CD4-positive, CD25-positive, alpha-beta regulatory T cell (primary cell): ENCODE data around the gene PNPLA5. TPM values are rescaled to one million over a fixed set of nuclear protein-coding genes. Genes with fewer than 3 reads are reported as not detected.

ENCODE experiments used
- ATAC-seq, 2 donors: fragments of 150-1000 bp; cut with Tn5 transposase; one replicate each; pipeline ENCODE4 v1.10.0; 2021; ENCODE audit warnings: low read depth in 2 of 2, moderate number of reproducible peaks in 2 of 2, moderate library complexity in 1 of 2
- DNase-seq, 3 donors: peaks; one replicate each; pipeline versions ENCODE4 v3.0.0 to v3.0.0-alpha.2; 2012 to 2022; ENCODE audit warnings: mixed read lengths in 1 of 3
- H3K27ac ChIP-seq: one replicate; pipeline ENCODE4 v1.7.0; 2013; ENCODE audit warnings: mild to moderate bottlenecking, low read length; ENCODE audit not compliant: insufficient read depth, poor library complexity, severe bottlenecking
- H3K27me3 ChIP-seq: one replicate; pipeline ENCODE4 v1.7.0; 2013; ENCODE audit warnings: low read length; ENCODE audit not compliant: control insufficient read depth, insufficient read depth
- H3K36me3 ChIP-seq: one replicate; pipeline ENCODE4 v1.7.0; 2013; ENCODE audit warnings: mild to moderate bottlenecking, low read length, moderate library complexity; ENCODE audit not compliant: control insufficient read depth, insufficient read depth
- H3K4me1 ChIP-seq: 2 replicates; pipeline ENCODE4 v1.7.0; 2013; ENCODE audit warnings: mild to moderate bottlenecking, low read length; ENCODE audit not compliant: insufficient read depth, control insufficient read depth, poor library complexity, severe bottlenecking
- H3K4me3 ChIP-seq: one replicate; pipeline ENCODE4 v1.7.0; 2013; ENCODE audit warnings: low read depth, mild to moderate bottlenecking, low read length, moderate library complexity
- H3K9me3 ChIP-seq, 2 experiments: 1 replicate in 1 of 2; 2 replicates in 1 of 2; pipeline ENCODE4 v1.7.0; 2013; ENCODE audit warnings: low read length in 2 of 2, mild to moderate bottlenecking in 1 of 2, moderate library complexity in 1 of 2; ENCODE audit not compliant: control insufficient read depth in 2 of 2
- H3K27ac Mint-ChIP-seq, 3 donors: one replicate each; pipeline ENCODE4 v1.8.0; 2020 to 2022; ENCODE audit warnings: mild to moderate bottlenecking in 3 of 3, mixed read lengths in 3 of 3, moderate library complexity in 2 of 3
- H3K27me3 Mint-ChIP-seq: one replicate; pipeline ENCODE4 v1.8.0; 2022; ENCODE audit warnings: mild to moderate bottlenecking, mixed read lengths
- H3K36me3 Mint-ChIP-seq: one replicate; pipeline ENCODE4 v1.8.0; 2020; ENCODE audit warnings: mixed read lengths
- H3K4me1 Mint-ChIP-seq, 4 donors: one replicate each; pipeline ENCODE4 v1.8.0; 2020 to 2022; ENCODE audit warnings: mixed read lengths in 4 of 4, mild to moderate bottlenecking in 1 of 4
- H3K4me3 Mint-ChIP-seq, 4 donors: one replicate each; pipeline ENCODE4 v1.8.0; 2020 to 2022; ENCODE audit warnings: mild to moderate bottlenecking in 4 of 4, mixed read lengths in 4 of 4, moderate library complexity in 3 of 4
- H3K9me3 Mint-ChIP-seq, 7 donors: one replicate each; pipeline ENCODE4 v1.8.0; 2020 to 2022; ENCODE audit warnings: mixed read lengths in 7 of 7, mild to moderate bottlenecking in 3 of 7, moderate library complexity in 2 of 7
- polyA plus RNA-seq, 4 donors: library from polyadenylated mRNA; unstranded; fragments of 300-500 nt; fragmentation: Illumina TruSeq; gene quantifications; one replicate each; pipeline ENCODE4 v1.2.3, GENCODE V29; 2021
- total RNA-seq: library from RNA; stranded (reverse); gene quantifications from one replicate; pipeline ENCODE4 v1.2.3, GENCODE V29; 2022

The PNPLA5 gene
- total and polyA plus RNA-seq, 5 donors from 2014 or later = not detected

DNA sequence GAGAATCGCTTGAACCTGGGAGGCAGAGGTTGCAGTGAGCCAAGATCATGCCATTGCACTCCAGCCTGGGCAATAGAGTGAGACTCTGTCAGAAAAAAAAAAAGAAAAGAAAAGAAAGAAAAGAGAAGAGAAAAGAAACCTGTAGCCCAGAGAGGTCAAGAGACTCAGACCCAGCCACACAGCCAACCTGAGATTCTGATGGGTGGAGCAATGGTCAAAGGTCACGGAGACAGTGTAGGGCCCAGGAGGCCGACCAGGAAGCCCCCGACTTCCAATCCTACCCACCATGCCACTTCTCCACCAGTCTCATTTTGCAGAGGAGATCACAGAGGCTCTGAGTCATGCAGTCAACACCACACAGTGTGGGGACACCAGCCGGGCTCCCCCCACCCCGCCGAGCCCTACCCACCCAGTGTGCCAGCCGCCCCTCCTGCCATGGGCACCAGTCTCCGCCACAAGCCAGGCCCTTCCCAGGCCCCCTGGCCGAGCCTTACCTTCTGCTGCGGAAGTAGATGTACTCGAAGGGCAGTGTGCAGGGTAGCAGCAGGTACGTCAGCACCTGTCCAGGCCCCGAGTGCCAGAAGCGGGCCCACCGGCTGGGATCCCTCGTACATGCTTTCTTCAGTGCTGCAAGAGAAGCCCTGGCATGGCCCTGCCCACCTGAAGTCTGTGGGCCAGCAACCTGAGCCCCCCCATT lies 7.9 kb downstream of the PNPLA5 start:
- H3K27me3 ChIP-seq = no peaks in the 10 kb centered on the region
- DNase-seq = no peak
- ATAC-seq = no peak

DNA sequence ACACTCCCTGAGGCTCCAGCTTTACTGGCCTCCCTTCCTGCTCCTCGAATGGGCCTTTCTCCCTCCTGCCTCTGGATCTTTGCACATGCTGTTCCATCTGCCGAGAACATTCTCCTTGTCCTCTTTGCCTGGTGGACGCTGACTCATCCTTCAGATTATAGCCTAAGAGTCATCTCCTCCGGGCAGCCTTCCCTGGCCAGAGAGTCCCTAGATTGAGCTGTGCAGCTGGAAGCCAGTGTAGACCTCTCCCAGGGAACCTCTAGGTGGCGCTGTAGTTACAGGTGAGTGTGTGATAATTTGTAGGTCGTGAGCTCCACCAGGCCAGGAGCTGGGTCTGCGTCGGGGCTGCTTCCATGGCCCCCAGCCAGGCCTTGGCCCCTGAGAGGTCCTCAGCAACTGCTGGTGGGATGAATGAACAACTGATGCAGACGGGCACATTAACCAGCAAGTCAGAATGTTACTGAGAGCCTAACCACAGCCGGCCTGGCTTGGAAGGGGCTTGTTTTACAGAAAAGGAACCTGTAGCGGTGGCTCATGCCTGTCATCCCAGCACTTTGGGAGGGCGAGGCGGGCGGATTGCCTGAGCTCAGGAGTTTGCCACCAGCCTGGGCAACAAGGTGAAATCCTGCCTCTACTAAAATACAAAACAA lies 8.7 kb downstream of the PNPLA5 start:
- no peaks in the 10 kb centered on the region for H3K36me3 Mint-ChIP-seq
- peak overlapping the region in 1 of 3 donors; percentile 82 for H3K27ac Mint-ChIP-seq
- H3K27me3 ChIP-seq = no peaks in the 10 kb centered on the region
- no peaks in the 10 kb centered on the region for H3K4me1 ChIP-seq
- ATAC-seq (no peak), DNase-seq (peak in 2 of 3 donors; percentile 28 to 63)
- H3K27ac ChIP-seq = no peak overlapping the region
- no peaks in the 10 kb centered on the region for H3K36me3 ChIP-seq
- peaks cover 0 to 5% (median 1%) of the 10 kb centered on the region in 4 donors for H3K4me1 Mint-ChIP-seq
- H3K27me3 Mint-ChIP-seq = peaks cover 18% of the 10 kb centered on the region
- H3K9me3 Mint-ChIP-seq = peaks cover 0 to 2% (median 0%) of the 10 kb centered on the region in 7 donors
- no peaks in the 10 kb centered on the region for H3K9me3 ChIP-seq
- H3K4me3 Mint-ChIP-seq = no peak overlapping the region
- no peak overlapping the region for H3K4me3 ChIP-seq

More for the DNA sequence above, 7.9 kb downstream of the PNPLA5 start:
- Mint-ChIP-seq H3K36me3 (no peaks in the 10 kb centered on the region), H3K4me1 (peaks cover 0 to 5% (median 1%) of the 10 kb centered on the region in 4 donors), H3K9me3 (peaks cover 0 to 2% (median 0%) of the 10 kb centered on the region in 7 donors), H3K4me3 (no peak overlapping the region), H3K27ac (no peak overlapping the region), H3K27me3 (peaks cover 18% of the 10 kb centered on the region)
- no peak overlapping the region for H3K27ac ChIP-seq
- no peaks in the 10 kb centered on the region for H3K36me3 ChIP-seq
- no peaks in the 10 kb centered on the region for H3K4me1 ChIP-seq
- no peak overlapping the region for H3K4me3 ChIP-seq
- no peaks in the 10 kb centered on the region for H3K9me3 ChIP-seq

- Mint-ChIP-seq H3K27ac (no peak overlapping the region), H3K9me3 (peaks cover 0 to 2% (median 0%) of the 10 kb centered on the region in 7 donors), H3K36me3 (no peaks in the 10 kb centered on the region), H3K27me3 (peaks cover 17% of the 10 kb centered on the region), H3K4me3 (no peak overlapping the region), H3K4me1 (peaks cover 0 to 5% (median 1%) of the 10 kb centered on the region in 4 donors)
- H3K4me3 ChIP-seq = no peak overlapping the region
- H3K4me1 ChIP-seq = no peaks in the 10 kb centered on the region
- no peaks in the 10 kb centered on the region for H3K9me3 ChIP-seq
- H3K27ac ChIP-seq = no peak overlapping the region
- ATAC-seq (no peak), DNase-seq (no peak)
- H3K36me3 ChIP-seq = no peaks in the 10 kb centered on the region
- no peaks in the 10 kb centered on the region for H3K27me3 ChIP-seq
Measured at GRCh38 chr22:43882122-43882767, 9.6 kb downstream of the PNPLA5 start.

DNA sequence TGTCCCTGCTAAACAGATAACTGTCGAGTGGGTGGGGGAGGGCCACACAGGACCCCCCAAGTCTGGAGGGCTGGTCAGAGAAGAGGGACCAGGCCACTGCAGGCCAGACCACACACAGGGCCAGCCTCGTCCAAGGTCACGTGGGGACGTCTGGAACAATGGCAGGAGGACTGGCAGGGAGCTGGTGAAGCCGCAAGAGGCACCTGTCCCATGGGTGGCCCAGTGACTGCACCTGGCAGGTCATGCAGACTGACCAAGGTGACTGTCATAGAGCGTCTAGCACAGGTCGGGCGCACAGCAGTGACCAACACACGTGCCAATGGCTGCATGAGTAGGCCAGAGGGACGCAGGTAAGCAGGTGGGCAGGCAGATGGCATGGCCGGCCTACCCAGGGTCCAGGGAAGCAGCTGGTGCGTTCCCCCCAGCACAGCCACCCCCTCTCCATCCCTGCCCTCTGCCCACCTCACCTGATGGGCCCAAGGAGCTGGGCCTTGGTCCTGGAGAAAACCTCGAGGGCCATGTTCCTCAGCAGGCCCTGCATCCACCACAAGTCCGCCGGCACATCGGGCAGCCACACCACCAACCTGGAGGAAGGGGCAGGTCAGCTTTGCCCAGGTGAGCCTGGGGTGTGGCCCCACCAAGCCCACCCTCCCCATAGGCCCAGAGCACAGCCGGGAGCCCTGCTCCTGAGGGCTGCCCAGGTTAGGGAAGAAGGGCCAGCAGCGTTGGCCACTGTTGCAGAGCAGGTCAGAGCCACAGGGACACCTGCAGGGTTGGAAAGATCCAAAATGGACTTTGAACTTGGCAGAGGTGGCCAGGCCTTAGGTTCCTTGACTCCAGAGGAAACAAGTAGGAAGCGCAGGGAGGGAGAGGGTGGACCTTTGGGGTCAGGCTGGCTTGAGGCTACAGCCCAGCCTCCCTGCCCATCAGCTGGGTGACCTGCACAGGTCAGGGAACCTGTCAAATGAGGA lies 10.4 kb downstream of the PNPLA5 start:
- Mint-ChIP-seq H3K9me3 (peaks cover 0 to 2% (median 0%) of the 10 kb centered on the region in 7 donors), H3K4me3 (no peak overlapping the region), H3K27me3 (peaks cover 19% of the 10 kb centered on the region), H3K27ac (no peak overlapping the region), H3K4me1 (peaks cover 0 to 5% (median 1%) of the 10 kb centered on the region in 4 donors), H3K36me3 (no peaks in the 10 kb centered on the region)
- Histone ChIP-seq H3K4me3 (no peak overlapping the region), H3K27me3 (no peaks in the 10 kb centered on the region), H3K36me3 (no peaks in the 10 kb centered on the region), H3K9me3 (no peaks in the 10 kb centered on the region), H3K4me1 (no peaks in the 10 kb centered on the region), H3K27ac (no peak overlapping the region)
- DNase-seq (no peak), ATAC-seq (no peak)

- DNase-seq = no peak
- Mint-ChIP-seq H3K36me3 (no peaks in the 10 kb centered on the region), H3K27ac (no peak overlapping the region), H3K4me3 (no peak overlapping the region), H3K4me1 (peaks cover 0 to 5% (median 1%) of the 10 kb centered on the region in 4 donors), H3K9me3 (peaks cover 0 to 2% (median 0%) of the 10 kb centered on the region in 7 donors), H3K27me3 (peaks cover 20% of the 10 kb centered on the region)
- Histone ChIP-seq H3K27ac (no peak overlapping the region), H3K36me3 (no peaks in the 10 kb centered on the region), H3K4me1 (no peaks in the 10 kb centered on the region), H3K27me3 (no peaks in the 10 kb centered on the region), H3K4me3 (no peak overlapping the region), H3K9me3 (no peaks in the 10 kb centered on the region)
- ATAC-seq = no peak
Measured at GRCh38 chr22:43880541-43880991, 11.2 kb downstream of the PNPLA5 start.

DNA sequence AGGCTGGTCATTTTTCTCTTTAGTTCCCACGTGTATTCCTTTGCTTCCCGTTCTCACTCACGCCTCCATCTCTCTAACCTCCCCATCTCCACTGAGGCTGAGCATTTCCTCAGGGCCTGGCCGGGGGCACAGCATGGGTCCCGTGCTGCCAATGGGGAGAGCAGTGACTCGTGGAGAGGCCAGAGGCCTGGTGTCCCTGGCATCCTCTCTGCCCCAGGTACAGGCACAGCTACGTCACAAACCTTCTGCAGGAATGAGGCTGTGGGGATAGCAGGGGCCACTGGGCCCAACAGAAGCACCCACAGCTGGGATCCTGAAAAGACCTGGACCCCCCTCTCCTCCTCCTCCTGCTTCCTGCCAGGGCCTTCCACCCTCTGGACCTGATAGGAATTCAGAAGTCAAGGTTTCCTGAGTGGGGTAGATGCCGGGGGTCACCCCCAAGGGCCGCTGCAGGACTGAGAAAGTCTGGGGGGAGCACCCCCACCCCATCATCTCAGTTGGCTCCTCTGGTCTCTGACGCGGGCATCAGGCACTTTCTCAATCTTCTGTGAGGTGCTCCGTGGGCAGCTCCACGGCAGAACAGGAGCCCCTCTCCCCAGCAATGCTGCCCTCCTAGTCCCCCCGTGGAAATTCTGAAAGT lies 11.8 kb downstream of the PNPLA5 start:
- Mint-ChIP-seq H3K27me3 (peaks cover 20% of the 10 kb centered on the region), H3K4me3 (no peak overlapping the region)
- DNase-seq = no peak

More for the DNA sequence above, 11.8 kb downstream of the PNPLA5 start:
- Histone ChIP-seq H3K36me3 (no peaks in the 10 kb centered on the region), H3K27ac (no peak overlapping the region), H3K9me3 (no peaks in the 10 kb centered on the region), H3K4me1 (no peaks in the 10 kb centered on the region), H3K4me3 (no peak overlapping the region), H3K27me3 (no peaks in the 10 kb centered on the region)
- ATAC-seq = no peak
- Mint-ChIP-seq H3K36me3 (no peaks in the 10 kb centered on the region), H3K27ac (no peak overlapping the region), H3K4me1 (peaks cover 0 to 5% (median 1%) of the 10 kb centered on the region in 4 donors), H3K9me3 (peaks cover 0 to 2% (median 0%) of the 10 kb centered on the region in 7 donors)
